Measurements from ENCODE around the gene EHMT1.

DNA sequence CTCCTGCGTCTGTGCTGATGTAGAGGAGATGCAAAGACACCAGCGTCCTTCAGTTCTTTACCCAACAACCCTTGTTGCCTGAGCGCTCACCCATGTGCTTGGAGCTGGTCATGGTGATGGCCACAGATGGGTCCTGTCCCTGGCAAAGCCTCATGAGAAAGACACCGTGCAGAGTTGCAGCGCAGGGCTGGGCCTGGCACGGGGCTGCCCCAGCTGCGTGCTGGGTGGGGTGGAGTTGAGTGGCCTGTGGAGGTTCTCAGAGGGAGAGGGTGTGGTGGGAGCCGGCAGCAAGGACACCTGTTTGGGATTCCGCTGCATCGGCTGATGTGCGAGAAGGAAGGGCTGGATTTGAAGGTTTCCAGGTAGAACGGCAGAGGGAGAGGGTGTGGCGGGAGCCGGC is 133.6 kb downstream of the EHMT1 start:
- TF ChIP-seq POLR2AphosphoS5 (IDR thresholded peaks at IDR 0.05) = no peak
- TF ChIP-seq, protein P1, sequence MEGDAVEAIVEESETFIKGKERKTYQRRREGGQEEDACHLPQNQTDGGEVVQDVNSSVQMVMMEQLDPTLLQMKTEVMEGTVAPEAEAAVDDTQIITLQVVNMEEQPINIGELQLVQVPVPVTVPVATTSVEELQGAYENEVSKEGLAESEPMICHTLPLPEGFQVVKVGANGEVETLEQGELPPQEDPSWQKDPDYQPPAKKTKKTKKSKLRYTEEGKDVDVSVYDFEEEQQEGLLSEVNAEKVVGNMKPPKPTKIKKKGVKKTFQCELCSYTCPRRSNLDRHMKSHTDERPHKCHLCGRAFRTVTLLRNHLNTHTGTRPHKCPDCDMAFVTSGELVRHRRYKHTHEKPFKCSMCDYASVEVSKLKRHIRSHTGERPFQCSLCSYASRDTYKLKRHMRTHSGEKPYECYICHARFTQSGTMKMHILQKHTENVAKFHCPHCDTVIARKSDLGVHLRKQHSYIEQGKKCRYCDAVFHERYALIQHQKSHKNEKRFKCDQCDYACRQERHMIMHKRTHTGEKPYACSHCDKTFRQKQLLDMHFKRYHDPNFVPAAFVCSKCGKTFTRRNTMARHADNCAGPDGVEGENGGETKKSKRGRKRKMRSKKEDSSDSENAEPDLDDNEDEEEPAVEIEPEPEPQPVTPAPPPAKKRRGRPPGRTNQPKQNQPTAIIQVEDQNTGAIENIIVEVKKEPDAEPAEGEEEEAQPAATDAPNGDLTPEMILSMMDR (IDR thresholded peaks at IDR 0.05) = no peak

Measured in esophagus muscularis mucosa (tissue), 3 donors.